Lower lobe of right lung (tissue), 2 donors: Measurements from ENCODE around the gene KLRF1. TPM values are rescaled to one million over a fixed set of nuclear protein-coding genes. Genes with fewer than 3 reads are reported as not detected.

Experiments used
- ATAC-seq, 2 donors: fragments of 200-7000 bp; cut with Tn5 transposase; one replicate each; pipeline ENCODE4 v1.9.1; 2020 to 2022; ENCODE audit warnings: mild to moderate bottlenecking in 2 of 2, moderate library complexity in 2 of 2
- DNase-seq: peaks from one replicate; pipeline ENCODE4 v3.0.0-alpha.2; 2020
- H3K27ac ChIP-seq: fragments of 200-600 bp; one replicate; pipeline ENCODE4 v1.8.0; 2022
- H3K27me3 ChIP-seq: fragments of 200-600 bp; one replicate; pipeline ENCODE4 v1.8.0; 2022; ENCODE audit warnings: low read depth
- H3K36me3 ChIP-seq: fragments of 200-600 bp; one replicate; pipeline ENCODE4 v1.8.0; 2022; ENCODE audit warnings: mild to moderate bottlenecking
- H3K4me1 ChIP-seq: fragments of 200-600 bp; one replicate; pipeline ENCODE4 v1.8.0; 2022
- H3K4me3 ChIP-seq: fragments of 200-600 bp; one replicate; pipeline ENCODE4 v1.8.0; 2022; ENCODE audit warnings: mild to moderate bottlenecking
- H3K9me3 ChIP-seq: fragments of 200-600 bp; one replicate; pipeline ENCODE4 v1.8.0; 2022
- CTCF ChIP-seq: fragments of 200-600 bp; IDR thresholded peaks from one replicate; pipeline ENCODE4 v1.8.0; 2022; ENCODE audit warnings: antibody characterized with exemption, mild to moderate bottlenecking
- intact Hi-C: fragments of 100-400 bp; cut with DNase I; formaldehyde crosslinking; loops from one replicate; pipeline ENCODE4 v1.11.0; 2022
- total RNA-seq: library from RNA; stranded (reverse); fragmentation: NEBNext Ultra II Directional; extraction: Animal tissue kit (Norgen Biotek cat#: 25700); gene quantifications from one replicate; pipeline ENCODE4 v1.2.1, GENCODE V29; 2021
- donor health status: DM: no; HTN: yes; CAD: no; lungs with severe emphysema.

Gene KLRF1
- total RNA-seq, 1 donor from 2014 or later, result 4.1 TPM

DNA sequence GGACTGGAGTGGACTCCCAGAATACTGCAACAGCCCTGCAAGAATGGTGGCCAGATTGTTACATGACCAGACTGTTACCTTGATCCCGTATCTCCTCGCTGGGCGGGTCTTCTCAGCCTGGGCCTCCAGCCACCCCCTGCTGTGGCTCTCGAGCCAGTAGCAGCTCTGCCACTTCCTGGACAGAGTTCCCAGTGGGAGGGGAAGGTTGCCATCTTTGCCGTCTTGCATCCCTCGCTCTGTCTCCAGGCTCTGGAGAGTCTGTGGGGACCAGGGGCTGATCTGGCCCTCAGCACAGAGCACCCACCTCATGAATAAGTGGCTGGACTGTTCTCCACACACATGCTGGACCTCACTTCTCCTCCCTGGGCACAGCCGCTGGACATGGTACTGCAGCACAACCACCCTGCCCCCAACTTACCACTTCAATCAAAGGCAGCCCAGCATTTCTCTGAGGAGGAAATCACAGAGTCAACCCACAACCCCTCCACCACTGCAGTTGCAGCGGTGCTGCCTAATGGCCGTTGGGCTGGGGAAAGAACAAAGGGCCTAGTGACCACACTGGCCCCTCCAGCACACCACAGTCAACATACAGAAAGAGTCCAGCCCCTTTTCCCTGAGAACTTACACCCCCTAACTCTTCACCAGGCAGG is 6.9 kb upstream of the KLRF1 start:
- no peak for TF ChIP-seq CTCF
- Histone ChIP-seq H3K4me3 (no peak overlapping the region), H3K36me3 (no peaks in the 10 kb centered on the region), H3K4me1 (no peaks in the 10 kb centered on the region), H3K9me3 (no peaks in the 10 kb centered on the region), H3K27me3 (no peaks in the 10 kb centered on the region), H3K27ac (no peak overlapping the region)
- intact Hi-C loops, result no loop called here
- DNase-seq, result no peak
- no peak for ATAC-seq

DNA sequence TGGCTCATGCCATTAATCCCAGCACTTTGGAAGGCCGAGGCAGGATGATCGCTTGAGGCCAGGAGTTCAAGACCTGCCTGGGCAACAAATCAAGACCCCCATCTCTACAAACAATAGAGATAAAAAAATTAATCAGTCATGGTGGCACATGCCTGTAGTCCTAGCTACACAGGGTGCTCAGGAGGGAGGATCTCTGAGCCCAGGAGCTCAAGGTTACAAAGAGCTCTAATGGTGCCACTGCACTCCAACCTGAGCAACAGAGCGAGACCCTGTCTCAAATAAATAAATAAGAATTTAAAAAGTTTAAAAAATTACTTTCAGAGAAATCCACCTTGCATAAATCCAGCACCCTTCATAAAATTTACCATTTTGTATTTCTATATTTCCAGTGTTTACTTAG is 2.2 kb downstream of the KLRF1 start:
- no peak for TF ChIP-seq CTCF
- intact Hi-C loops, result no loop called here
- Histone ChIP-seq H3K4me3 (no peak overlapping the region), H3K9me3 (no peaks in the 10 kb centered on the region), H3K36me3 (no peaks in the 10 kb centered on the region), H3K4me1 (no peaks in the 10 kb centered on the region), H3K27ac (no peak overlapping the region), H3K27me3 (no peaks in the 10 kb centered on the region)
- ATAC-seq (no peak), DNase-seq (no peak)

DNA sequence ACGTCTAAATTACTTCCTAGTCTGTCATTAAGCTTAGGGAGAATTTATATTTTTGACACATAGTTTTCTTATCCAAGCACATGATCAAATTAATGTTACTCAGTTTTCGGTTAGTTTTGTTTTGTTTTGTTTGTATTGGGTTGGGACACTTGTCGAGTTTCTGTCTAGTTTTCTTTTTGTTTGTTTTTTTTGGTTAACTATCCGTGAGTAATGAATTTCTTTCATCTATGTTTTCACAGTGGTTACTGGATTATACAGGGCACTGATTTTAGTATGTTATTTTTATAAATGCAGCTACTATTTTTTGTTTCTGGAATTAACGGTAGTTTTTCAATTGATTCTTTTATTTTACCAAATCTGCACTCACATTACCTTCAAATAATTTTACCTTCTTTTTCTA is 2.7 kb downstream of the KLRF1 start:
- H3K36me3 ChIP-seq, result no peaks in the 10 kb centered on the region
- no peaks in the 10 kb centered on the region for H3K9me3 ChIP-seq
- H3K4me3 ChIP-seq, result no peak overlapping the region
- intact Hi-C loops, result no loop called here
- no peak overlapping the region for H3K27ac ChIP-seq
- H3K4me1 ChIP-seq, result no peaks in the 10 kb centered on the region
- TF ChIP-seq CTCF, result no peak
- H3K27me3 ChIP-seq, result no peaks in the 10 kb centered on the region
- DNase-seq (no peak), ATAC-seq (no peak)

- no peak for DNase-seq
- Histone ChIP-seq H3K4me3 (no peak overlapping the region), H3K36me3 (no peaks in the 10 kb centered on the region), H3K27me3 (no peaks in the 10 kb centered on the region), H3K27ac (no peak overlapping the region), H3K4me1 (no peaks in the 10 kb centered on the region), H3K9me3 (no peaks in the 10 kb centered on the region)
- intact Hi-C loops, result no loop called here
- ATAC-seq, result no peak
- TF ChIP-seq CTCF, result no peak
Observed at GRCh38 chr12:9831720-9832119, 4.4 kb downstream of the KLRF1 start.

- no peak overlapping the region for H3K27ac ChIP-seq
- DNase-seq, result no peak
- no peaks in the 10 kb centered on the region for H3K4me1 ChIP-seq
- no peak for TF ChIP-seq CTCF
- no peak overlapping the region for H3K4me3 ChIP-seq
- no peaks in the 10 kb centered on the region for H3K36me3 ChIP-seq
- ATAC-seq, result no peak
- H3K27me3 ChIP-seq, result no peaks in the 10 kb centered on the region
- H3K9me3 ChIP-seq, result peaks cover 10% of the 10 kb centered on the region
- intact Hi-C loops, result no loop called here
Observed at GRCh38 chr12:9843407-9843806, 16.1 kb downstream of the KLRF1 start.
